PFSK-1 (cell line): ENCODE data around the gene RSU1.

Source experiments
- FOXP2 ChIP-seq: optimal IDR thresholded peaks from 2 replicates; pipeline ENCODE3; 2011; ENCODE audit warnings: borderline replicate concordance, control low read depth, inconsistent platforms; ENCODE audit not compliant: insufficient read depth; ENCODE audit errors: extremely low read length, extremely low read depth
- POLR2AphosphoS5 ChIP-seq: IDR thresholded peaks from 2 replicates; pipeline ENCODE4 v1.6.1; 2012; ENCODE audit warnings: low read depth, mild to moderate bottlenecking, control low read depth, low read length, moderate library complexity
- REST ChIP-seq, 2 experiments: IDR thresholded peaks; 2 replicates each; pipeline versions ENCODE4 v1.6.1 to v1.8.0; 2011 to 2012; ENCODE audit warnings: low read depth in 2 of 2, low read length in 2 of 2, control low read depth in 1 of 2, inconsistent platforms in 1 of 2, mild to moderate bottlenecking in 1 of 2, moderate library complexity in 1 of 2; ENCODE audit not compliant: insufficient read depth in 1 of 2
- SIN3A ChIP-seq: IDR thresholded peaks from 2 replicates; pipeline ENCODE4 v1.6.1; 2012; ENCODE audit warnings: mild to moderate bottlenecking, low read length, moderate library complexity, borderline replicate concordance; ENCODE audit not compliant: insufficient read depth
- TAF1 ChIP-seq: IDR thresholded peaks from 2 replicates; pipeline ENCODE4 v1.6.1; 2012; ENCODE audit warnings: low read length, control low read depth, borderline replicate concordance; ENCODE audit not compliant: insufficient read depth

RSU1 gene

DNA sequence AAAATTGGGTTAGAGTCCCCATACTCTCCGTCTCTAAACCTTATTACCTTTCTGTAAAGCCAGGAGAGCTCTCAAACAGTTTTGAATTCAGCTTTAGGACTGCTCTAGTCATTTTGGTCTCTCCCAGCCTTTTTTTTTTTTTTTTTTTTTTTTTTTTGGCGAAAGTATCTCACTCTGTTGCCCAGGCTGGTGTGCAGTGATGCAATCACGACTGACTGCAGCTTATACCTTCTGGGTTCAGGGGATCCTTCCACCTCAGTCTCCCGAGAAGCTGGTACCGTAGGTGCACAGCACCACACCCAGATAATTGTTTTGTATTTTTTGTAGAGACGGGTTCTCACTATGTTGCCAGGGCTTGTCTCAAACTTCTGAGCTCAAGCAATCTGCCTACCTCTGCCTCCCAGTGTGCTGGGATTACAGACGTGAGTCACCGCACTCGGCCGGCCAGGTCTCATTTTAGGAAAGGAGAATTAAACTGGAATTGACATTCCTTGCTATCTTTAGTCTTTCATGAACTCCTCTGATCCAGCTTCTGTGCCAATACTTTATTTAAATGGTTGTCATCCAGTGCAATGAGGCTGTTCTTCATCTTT lies 31.4 kb upstream of the RSU1 start:
- TF ChIP-seq POLR2AphosphoS5 (no peak), FOXP2 (no peak)

- TF ChIP-seq TAF1 (no peak), FOXP2 (no peak), POLR2AphosphoS5 (no peak), REST (IDR thresholded peaks at IDR 0.05; ENCODE audit: insufficient read depth in 1 of 2, low read depth in 2 of 2, low read length in 2 of 2) (no peak), SIN3A (no peak)
Measured at GRCh38 chr10:16847644-16848043, 30.4 kb upstream of the RSU1 start.

DNA sequence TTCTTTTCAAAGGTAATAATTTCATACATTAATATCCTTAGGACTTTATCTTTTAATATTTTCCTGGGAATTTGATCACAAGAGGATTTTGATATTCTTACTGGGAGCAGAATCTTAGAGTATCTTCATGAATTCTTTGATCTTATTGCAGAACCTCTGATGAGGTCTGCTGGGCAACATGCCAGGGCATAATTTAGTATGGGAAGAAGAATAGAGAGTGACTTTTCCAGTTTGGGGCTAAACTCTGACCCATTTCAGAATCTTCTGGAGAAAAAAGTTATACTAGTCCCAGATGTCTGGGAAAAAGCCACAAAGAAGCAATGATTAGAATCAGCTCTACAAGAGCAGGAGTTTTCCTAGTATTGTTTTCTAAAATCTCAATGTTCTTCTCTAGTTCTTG lies 28.0 kb upstream of the RSU1 start:
- TF ChIP-seq FOXP2 (no peak), SIN3A (no peak), POLR2AphosphoS5 (no peak), REST (IDR thresholded peaks at IDR 0.05; ENCODE audit: insufficient read depth in 1 of 2, low read depth in 2 of 2, low read length in 2 of 2) (no peak), TAF1 (no peak)

DNA sequence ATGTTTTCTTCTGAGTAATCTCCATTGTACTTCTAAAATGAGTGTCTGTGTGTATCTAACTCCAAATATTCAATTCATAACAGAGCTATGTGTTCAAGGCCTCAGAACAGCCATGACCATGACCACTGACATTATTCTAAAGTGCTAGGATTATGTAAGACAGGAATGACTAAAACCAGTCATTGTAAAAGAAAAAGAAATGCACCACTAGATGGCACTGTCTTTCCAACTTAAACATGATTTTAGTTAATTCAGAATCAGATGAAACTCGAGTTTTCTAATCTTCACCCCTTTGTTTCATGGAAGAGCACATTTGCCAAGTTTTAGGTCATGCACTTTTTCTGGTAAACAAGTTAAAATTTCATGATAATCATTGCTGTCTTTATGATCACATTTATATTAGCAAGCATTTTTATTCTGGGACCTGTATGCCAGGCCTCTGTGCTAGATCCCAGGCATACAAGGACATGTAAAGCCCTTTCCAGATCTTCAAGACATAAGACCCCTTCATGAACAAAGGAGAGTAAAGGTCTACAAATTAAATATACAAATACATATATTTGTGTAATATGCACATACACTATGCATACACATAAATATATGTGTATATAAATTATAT lies 26.1 kb upstream of the RSU1 start:
- TF ChIP-seq FOXP2 (no peak), POLR2AphosphoS5 (no peak), TAF1 (no peak)

GRCh38 chr10:16835228-16835627 lies 18.0 kb upstream of the RSU1 start:
- TF ChIP-seq POLR2AphosphoS5 (no peak), SIN3A (no peak), TAF1 (no peak), FOXP2 (no peak), REST (IDR thresholded peaks at IDR 0.05; ENCODE audit: insufficient read depth in 1 of 2, low read depth in 2 of 2, low read length in 2 of 2) (no peak)

- no peak for TF ChIP-seq TAF1
- no peak for TF ChIP-seq FOXP2
Measured at GRCh38 chr10:16832351-16833080, 15.3 kb upstream of the RSU1 start.

- TF ChIP-seq TAF1 (no peak), FOXP2 (no peak), SIN3A (no peak)
Measured at GRCh38 chr10:16828701-16829175, 11.5 kb upstream of the RSU1 start.
